WTC11 (cell line): ENCODE measurements around the gene C11orf42. TPM values are rescaled to one million over a fixed set of nuclear protein-coding genes. Genes with fewer than 3 reads are reported as not detected.

Source experiments
- ATAC-seq: fragments of 200-7000 bp; cut with Tn5 transposase; 2 replicates; pipeline ENCODE4 v1.10.0; 2021; ENCODE audit warnings: mild to moderate bottlenecking, moderate library complexity
- CTCF ChIA-PET: fragments of 300-600 bp; sonication (Branson Sonifier 250); formaldehyde crosslinking; loops from one replicate; lab custom pipeline; 2021; ENCODE audit warnings: antibody characterized with exemption; lab: Charles Lee
- POLR2A ChIA-PET: fragments of 350-600 bp; sonication (Branson Sonifier 250); formaldehyde crosslinking; loops from one replicate; lab custom pipeline; 2021; ENCODE audit warnings: antibody characterized with exemption; lab: Charles Lee
- DNase-seq: peaks from one replicate; pipeline ENCODE4 v3.0.0; 2021; ENCODE audit warnings: low spot score
- H3K27ac Mint-ChIP-seq: 2 replicates; pipeline ENCODE4 v1.8.0; 2021; ENCODE audit warnings: mixed read lengths
- H3K27me3 Mint-ChIP-seq: 2 replicates; pipeline ENCODE4 v1.8.0; 2021; ENCODE audit warnings: low read depth, mild to moderate bottlenecking, moderate library complexity, mixed read lengths
- H3K36me3 Mint-ChIP-seq: 2 replicates; pipeline ENCODE4 v1.8.0; 2021; ENCODE audit warnings: mixed read lengths
- H3K4me1 Mint-ChIP-seq: 2 replicates; pipeline ENCODE4 v1.8.0; 2022; ENCODE audit warnings: mixed read lengths
- H3K4me3 Mint-ChIP-seq: 2 replicates; pipeline ENCODE4 v1.8.0; 2021; ENCODE audit warnings: mild to moderate bottlenecking, moderate library complexity, mixed read lengths
- H3K9me3 Mint-ChIP-seq: 2 replicates; pipeline ENCODE4 v1.8.0; 2021; ENCODE audit warnings: mixed read lengths
- ATF1 ChIP-seq: sonication (generic); formaldehyde crosslinking; IDR thresholded peaks from 2 replicates; pipeline ENCODE4 v1.8.1; 2023; ENCODE audit warnings: mild to moderate bottlenecking, moderate library complexity, missing genetic modification reagents
- CDX4 ChIP-seq: fragments of 250-450 bp; sonication (Bioruptor Pico); IDR thresholded peaks from 2 replicates; pipeline ENCODE4 v1.9.0; 2021; ENCODE audit warnings: moderate library complexity, mild to moderate bottlenecking, inconsistent platforms, borderline replicate concordance
- CTCF ChIP-seq: fragments of 200-600 bp; IDR thresholded peaks from 2 replicates; pipeline ENCODE4 v1.8.0; 2022; ENCODE audit warnings: antibody characterized with exemption
- ERG ChIP-seq: fragments of 250-450 bp; sonication (Bioruptor Pico); IDR thresholded peaks from 2 replicates; pipeline ENCODE4 v1.8.0; 2021; ENCODE audit warnings: mild to moderate bottlenecking
- GABPB1 ChIP-seq: sonication (generic); formaldehyde crosslinking; IDR thresholded peaks from 2 replicates; pipeline ENCODE4 v1.8.1; 2023; ENCODE audit warnings: mild to moderate bottlenecking, missing genetic modification reagents
- KAT7 ChIP-seq: sonication (generic); formaldehyde crosslinking; IDR thresholded peaks from 2 replicates; pipeline ENCODE4 v1.8.1; 2023; ENCODE audit warnings: missing genetic modification reagents, mild to moderate bottlenecking, borderline replicate concordance
- OVOL2 ChIP-seq: fragments of 250-450 bp; sonication (Bioruptor Pico); IDR thresholded peaks from 2 replicates; pipeline ENCODE4 v1.9.0; 2021; ENCODE audit warnings: mild to moderate bottlenecking, borderline replicate concordance
- RORB ChIP-seq: fragments of 250-450 bp; sonication (Bioruptor Pico); IDR thresholded peaks from 2 replicates; pipeline ENCODE4 v1.9.0; 2021; ENCODE audit warnings: mild to moderate bottlenecking
- STAT6 ChIP-seq: sonication (generic); formaldehyde crosslinking; conservative IDR thresholded peaks from 2 replicates; pipeline ENCODE4 v1.8.1; 2023; ENCODE audit warnings: mild to moderate bottlenecking, low read depth, missing genetic modification reagents, moderate library complexity
- TEAD4 ChIP-seq: sonication (generic); formaldehyde crosslinking; IDR thresholded peaks from 2 replicates; pipeline ENCODE4 v1.8.0; 2022; ENCODE audit warnings: mild to moderate bottlenecking, missing genetic modification reagents
- ZBTB43 ChIP-seq: sonication (generic); formaldehyde crosslinking; IDR thresholded peaks from 2 replicates; pipeline ENCODE4 v1.8.1; 2023; ENCODE audit warnings: mild to moderate bottlenecking, missing genetic modification reagents
- ZNF121 ChIP-seq: sonication (generic); formaldehyde crosslinking; IDR thresholded peaks from 2 replicates; pipeline ENCODE4 v1.8.0; 2023; ENCODE audit warnings: missing genetic modification reagents
- ZNF281 ChIP-seq: sonication (generic); formaldehyde crosslinking; IDR thresholded peaks from 2 replicates; pipeline ENCODE4 v1.8.0; 2023; ENCODE audit warnings: mild to moderate bottlenecking, missing genetic modification reagents
- ZNF396 ChIP-seq: fragments of 250-450 bp; sonication (Bioruptor Pico); IDR thresholded peaks from 2 replicates; pipeline ENCODE4 v1.8.0; 2021; ENCODE audit warnings: mild to moderate bottlenecking, moderate library complexity, borderline replicate concordance
- ZNF512 ChIP-seq: sonication (generic); formaldehyde crosslinking; IDR thresholded peaks from 2 replicates; pipeline ENCODE4 v1.8.1; 2022; ENCODE audit warnings: missing genetic modification reagents, borderline replicate concordance
- ZNF532 ChIP-seq: fragments of 250-450 bp; sonication (Bioruptor Pico); IDR thresholded peaks from 2 replicates; pipeline ENCODE4 v1.9.0; 2021; ENCODE audit warnings: mild to moderate bottlenecking, borderline replicate concordance
- total RNA-seq: library from RNA; stranded (reverse); gene quantifications from 3 replicates; pipeline ENCODE4 v1.2.3, GENCODE V29; 2021

Gene C11orf42
- total RNA-seq, 1 experiment from 2014 or later = not detected

- TF ChIP-seq ERG (CRISPR knock-in tag) (no peak), KAT7 (CRISPR knock-in tag) (no peak), CTCF (no peak), CDX4 (CRISPR knock-in tag) (no peak), ZBTB43 (CRISPR knock-in tag) (no peak), GABPB1 (CRISPR knock-in tag) (no peak), ZNF512 (CRISPR knock-in tag) (no peak)
- POLR2A ChIA-PET = no interaction called here
- H3K9me3 Mint-ChIP-seq = no peaks in the 10 kb centered on the region
- H3K36me3 Mint-ChIP-seq = no peaks in the 10 kb centered on the region
- H3K27ac Mint-ChIP-seq = no peak overlapping the region
- no peak for ATAC-seq
- no peaks in the 10 kb centered on the region for H3K27me3 Mint-ChIP-seq
- H3K4me3 Mint-ChIP-seq = no peak overlapping the region
- peaks cover 8% of the 10 kb centered on the region for H3K4me1 Mint-ChIP-seq
- DNase-seq = no peak
- CTCF ChIA-PET = interaction anchor here (0.8 to 5.1 kb wide), 5 partner anchors 15 to 110 kb away, joined by 5 to 146 read pairs (median 82); partner anchors contain the start of gene CNGA4
Observed at GRCh38 chr11:6253197-6253596, 47.8 kb downstream of the C11orf42 start.

- Mint-ChIP-seq H3K9me3 (no peaks in the 10 kb centered on the region), H3K27ac (no peak overlapping the region), H3K36me3 (no peaks in the 10 kb centered on the region), H3K27me3 (no peaks in the 10 kb centered on the region), H3K4me1 (no peaks in the 10 kb centered on the region), H3K4me3 (no peak overlapping the region; the same call in none of the 2 replicates)
- ChIA-PET POLR2A (interaction anchor here (3.0 kb wide), 1 partner anchor 62 kb away, joined by 9 read pairs; the partner anchor contains the start of gene CAVIN3), CTCF (interaction anchor here (0.6 to 5.4 kb wide), 27 partner anchors 7 to 1621 kb away, joined by 3 to 85 read pairs (median 6); partner anchors contain the start of genes CNGA4 and FHIP1B)
- peak; percentile 38 for ATAC-seq
- no peak for DNase-seq
- TF ChIP-seq OVOL2 (CRISPR knock-in tag) (no peak), STAT6 (CRISPR knock-in tag) (no peak), ATF1 (CRISPR knock-in tag) (no peak), ZNF121 (no peak), ZNF281 (CRISPR knock-in tag) (no peak), RORB (CRISPR knock-in tag) (no peak), ZNF396 (CRISPR knock-in tag) (no peak), TEAD4 (CRISPR knock-in tag) (no peak), ZNF532 (CRISPR knock-in tag) (no peak), KAT7 (CRISPR knock-in tag) (no peak)
Observed at GRCh38 chr11:6258141-6258540, 52.8 kb downstream of the C11orf42 start.
